Spleen (tissue), 11 donors: ENCODE data around the gene SMARCAL1. TPM values are rescaled to one million over a fixed set of nuclear protein-coding genes. Genes with fewer than 3 reads are reported as not detected.

Experiments used
- DNase-seq: peaks from one replicate; pipeline ENCODE4 v3.0.0-alpha.2; 2020
- H3K27ac ChIP-seq, 8 donors: fragments of 200-600 bp; sonication (generic) in 7 of 8; 1 replicate in 4 of 8; 2 replicates in 4 of 8; pipeline versions ENCODE4 v1.5.0 to v1.8.0; 2016 to 2021; ENCODE audit warnings: inconsistent platforms in 4 of 8, mild to moderate bottlenecking in 4 of 8, moderate library complexity in 1 of 8
- H3K27me3 ChIP-seq, 7 donors: fragments of 200-600 bp; sonication (generic) in 6 of 7; replicated peaks in 1 of 7; 1 replicate in 4 of 7; 2 replicates in 3 of 7; pipeline versions ENCODE4 v1.5.0 to v1.8.0; 2016 to 2021; ENCODE audit warnings: inconsistent platforms in 3 of 7, mild to moderate bottlenecking in 1 of 7
- H3K36me3 ChIP-seq, 6 donors: fragments of 200-600 bp; sonication (generic) in 5 of 6; 1 replicate in 4 of 6; 2 replicates in 2 of 6; pipeline versions ENCODE4 v1.5.0 to v1.8.0; 2016 to 2021; ENCODE audit warnings: inconsistent platforms in 2 of 6
- H3K4me1 ChIP-seq, 6 donors: fragments of 200-600 bp; sonication (generic) in 5 of 6; 1 replicate in 3 of 6; 2 replicates in 3 of 6; pipeline versions ENCODE4 v1.5.0 to v1.8.0; 2016 to 2021; ENCODE audit warnings: inconsistent platforms in 3 of 6
- H3K4me3 ChIP-seq, 8 donors: fragments of 200-600 bp; sonication (generic) in 7 of 8; 1 replicate in 4 of 8; 2 replicates in 4 of 8; pipeline versions ENCODE4 v1.5.0 to v1.8.0; 2016 to 2021; ENCODE audit warnings: inconsistent platforms in 4 of 8, mild to moderate bottlenecking in 4 of 8, moderate library complexity in 2 of 8
- H3K9me3 ChIP-seq, 8 donors: fragments of 200-600 bp; sonication (generic) in 7 of 8; 1 replicate in 4 of 8; 2 replicates in 4 of 8; pipeline versions ENCODE4 v1.5.0 to v1.8.0; 2016 to 2021; ENCODE audit warnings: inconsistent platforms in 4 of 8
- CTCF ChIP-seq, 11 experiments: fragments of 200-600 bp in 7 of 11; fragments of 450-650 bp in 4 of 11; sonication (generic) in 4 of 11; IDR thresholded peaks in 8 of 11; conservative IDR thresholded peaks in 3 of 11; 1 replicate in 7 of 11; 2 replicates in 4 of 11; pipeline versions ENCODE4 v1.4.0 to v1.8.0; 2016 to 2021; ENCODE audit warnings: antibody characterized with exemption in 11 of 11, inconsistent platforms in 4 of 11, mild to moderate bottlenecking in 1 of 11
- POLR2A ChIP-seq, 3 donors: fragments of 450-650 bp; IDR thresholded peaks; one replicate each; pipeline ENCODE4 v1.5.1; 2017; ENCODE audit warnings: antibody characterized with exemption in 3 of 3, mild to moderate bottlenecking in 1 of 3
- POLR2AphosphoS5 ChIP-seq, 3 donors: sonication (generic); formaldehyde crosslinking; IDR thresholded peaks; one replicate each; pipeline ENCODE4 v1.5.1; 2017; ENCODE audit warnings: antibody characterized with exemption in 3 of 3
- WGBS, 5 donors: extraction: QIAGEN DNeasy Blood & Tissue Kit in 3 of 5; methylation state at CpG; one replicate each; pipeline versions ENCODE4 v1.1.5 to v1.1.7; 2013 to 2018; 5-methylcytosine and 5-hydroxymethylcytosine counted together
- intact Hi-C: fragments of 100-400 bp; cut with DNase I; formaldehyde crosslinking; loops from one replicate; pipeline ENCODE4 v1.15.0; 2023; ENCODE audit warnings: low total_unique reads
- polyA plus RNA-seq, 3 donors: library from polyadenylated mRNA; stranded (reverse); fragments of 200-250 nt; gene quantifications; one replicate each; pipeline ENCODE4 v1.2.1, GENCODE V29; 2013
- total RNA-seq, 7 donors: library from RNA; depleted of rRNA in 3 of 7; stranded (reverse); fragments of >200 nt in 3 of 7; fragmentation: NEBNext Ultra II Directional in 4 of 7; extraction: Animal tissue kit (Norgen Biotek cat#: 25700) in 4 of 7; gene quantifications; one replicate each; pipeline versions ENCODE4 v1.1.0 to v1.2.1, GENCODE V29; 2016 to 2021
- donor health status: healthy with polysubstance abuse.
- donor health status: DM: no; HTN: no; CAD: no; lungs with moderate emphysema.
- donor health status: DM: no; HTN: no; CAD: no.
- donor health status: Bipolar disorder and iron deficiency.
- donor health status: healthy.
- donor health status: DM: no; HTN: no; CAD: no.
- donor health status: DM: yes; HTN: yes; CAD: no.

Gene SMARCAL1
- total and polyA plus RNA-seq, 10 donors, result 7.3 to 34.9 (median 24.6) TPM

GRCh38 chr2:216404010-216404618 lies 8.2 kb upstream of the SMARCAL1 start:
- no peaks in the 10 kb centered on the region for H3K27me3 ChIP-seq
- intact Hi-C loops, result no loop called here
- H3K4me1 ChIP-seq, result no peaks in the 10 kb centered on the region
- DNase-seq, result no peak
- no peaks in the 10 kb centered on the region for H3K36me3 ChIP-seq
- TF ChIP-seq POLR2A (IDR thresholded peaks at IDR 0.05) (no peak), POLR2AphosphoS5 (IDR thresholded peaks at IDR 0.05) (no peak), CTCF (IDR thresholded peaks at IDR 0.05 in 8 of 11, conservative IDR thresholded peaks at IDR 0.05 in 3 of 11) (peak; percentile 62 to 88 (median 82))
- H3K4me3 ChIP-seq, result no peak overlapping the region
- no peak overlapping the region for H3K27ac ChIP-seq
- no peaks in the 10 kb centered on the region for H3K9me3 ChIP-seq
- 54 to 69% (median 62%) methylated on average over 3 to 5 of the region's 5 CpGs for WGBS, 5 donors

GRCh38 chr2:216405588-216405987 lies 6.7 kb upstream of the SMARCAL1 start:
- DNase-seq, result no peak
- H3K4me3 ChIP-seq, result no peak overlapping the region
- H3K4me1 ChIP-seq, result no peaks in the 10 kb centered on the region
- H3K27ac ChIP-seq, result no peak overlapping the region
- no peaks in the 10 kb centered on the region for H3K9me3 ChIP-seq
- intact Hi-C loops, result no loop called here
- no peaks in the 10 kb centered on the region for H3K36me3 ChIP-seq
- 81 to 88% (median 82%) methylated on average over 7 of the region's 7 CpGs for WGBS, 5 donors
- TF ChIP-seq CTCF (IDR thresholded peaks at IDR 0.05 in 8 of 11, conservative IDR thresholded peaks at IDR 0.05 in 3 of 11) (no peak), POLR2AphosphoS5 (IDR thresholded peaks at IDR 0.05) (no peak), POLR2A (IDR thresholded peaks at IDR 0.05) (no peak)
- no peaks in the 10 kb centered on the region for H3K27me3 ChIP-seq

GRCh38 chr2:216406826-216407225 lies 5.5 kb upstream of the SMARCAL1 start:
- no peak for TF ChIP-seq POLR2AphosphoS5 (IDR thresholded peaks at IDR 0.05)
- peaks cover 0 to 4% (median 1%) of the 10 kb centered on the region in 6 donors for H3K4me1 ChIP-seq
- no peaks in the 10 kb centered on the region for H3K36me3 ChIP-seq
- 79 to 93% (median 87%) methylated on average over 3 of the region's 3 CpGs for WGBS, 5 donors
- H3K9me3 ChIP-seq, result no peaks in the 10 kb centered on the region
- DNase-seq, result no peak
- H3K27ac ChIP-seq, result no peak overlapping the region
- intact Hi-C loops, result no loop called here
- no peaks in the 10 kb centered on the region for H3K27me3 ChIP-seq
- H3K4me3 ChIP-seq, result no peak overlapping the region

- intact Hi-C loops, result no loop called here
- no peak for DNase-seq
- no peaks in the 10 kb centered on the region for H3K9me3 ChIP-seq
- no peak overlapping the region for H3K27ac ChIP-seq
- peaks cover 0 to 19% (median 12%) of the 10 kb centered on the region in 6 donors for H3K4me1 ChIP-seq
- no peak overlapping the region for H3K4me3 ChIP-seq
- no peaks in the 10 kb centered on the region for H3K27me3 ChIP-seq
- 74 to 82% (median 79%) methylated on average over 11 of the region's 11 CpGs for WGBS, 5 donors
- TF ChIP-seq POLR2AphosphoS5 (IDR thresholded peaks at IDR 0.05), result no peak
- TF ChIP-seq CTCF (IDR thresholded peaks at IDR 0.05 in 8 of 11, conservative IDR thresholded peaks at IDR 0.05 in 3 of 11), result no peak
- TF ChIP-seq POLR2A (IDR thresholded peaks at IDR 0.05), result no peak
- no peaks in the 10 kb centered on the region for H3K36me3 ChIP-seq
Observed at GRCh38 chr2:216408426-216409290, 3.6 kb upstream of the SMARCAL1 start.
